ENCODE measurements around the gene MSRB3.

The MSRB3 gene

GRCh38 chr12:65511134-65511834, 232.8 kb downstream of the MSRB3 start:
- no peak for DNase-seq (ENCODE audit: extremely low spot score, insufficient read length, low read depth)
- FAIRE-seq = no peak

GRCh38 chr12:65511912-65512311, 233.4 kb downstream of the MSRB3 start:
- FAIRE-seq = no peak

More at GRCh38 chr12:65511912-65512311, 233.4 kb downstream of the MSRB3 start:
- DNase-seq (ENCODE audit: extremely low spot score, insufficient read length, low read depth) = no peak

All from GM18507 (cell line).